Trophoblast cell (in vitro differentiated cells and primary cell): ENCODE data around the gene ULBP1.
"Not testable (repeated sequence)": the region's sequence is repeated elsewhere in the genome, so short reads cannot be mapped to it uniquely, and the experiment has no call there.

ENCODE experiments used
- DNase-seq, 2 donors: peaks; one replicate each; pipeline ENCODE4 v3.0.0-alpha.2; 2016
- H2AFZ ChIP-seq: 2 replicates; pipeline ENCODE4 v1.6.1; 2013; ENCODE audit warnings: low read length, moderate library complexity, mild to moderate bottlenecking; ENCODE audit not compliant: insufficient read depth, poor library complexity
- H2AK5ac ChIP-seq: 2 replicates; pipeline ENCODE4 v1.6.1; 2013; ENCODE audit warnings: mild to moderate bottlenecking, low read length
- H2BK120ac ChIP-seq: 2 replicates; pipeline ENCODE4 v1.6.1; 2013; ENCODE audit warnings: low read length, mild to moderate bottlenecking, moderate library complexity; ENCODE audit not compliant: insufficient read depth, poor library complexity
- H2BK12ac ChIP-seq: 2 replicates; pipeline ENCODE4 v1.6.1; 2013; ENCODE audit warnings: mild to moderate bottlenecking, low read length, moderate library complexity
- H2BK5ac ChIP-seq: 2 replicates; pipeline ENCODE4 v1.6.1; 2013; ENCODE audit warnings: low read length, low read depth, moderate library complexity, mild to moderate bottlenecking; ENCODE audit not compliant: poor library complexity
- H3K14ac ChIP-seq: 2 replicates; pipeline ENCODE4 v1.6.1; 2013; ENCODE audit warnings: mild to moderate bottlenecking, low read length
- H3K18ac ChIP-seq: 2 replicates; pipeline ENCODE4 v1.6.1; 2013; ENCODE audit warnings: mild to moderate bottlenecking, low read length
- H3K23ac ChIP-seq: 2 replicates; pipeline ENCODE4 v1.6.1; 2013; ENCODE audit warnings: low read length
- H3K27ac ChIP-seq: 2 replicates; pipeline ENCODE4 v1.5.1; 2013; ENCODE audit warnings: low read depth, mild to moderate bottlenecking, inconsistent platforms, low read length, moderate library complexity
- H3K27me3 ChIP-seq: 2 replicates; pipeline ENCODE4 v1.6.1; 2013; ENCODE audit warnings: inconsistent platforms, mild to moderate bottlenecking, low read length, moderate library complexity; ENCODE audit not compliant: insufficient read depth
- H3K36me3 ChIP-seq, 2 experiments: 1 replicate in 1 of 2; 2 replicates in 1 of 2; pipeline ENCODE4 v1.6.1; 2013; ENCODE audit warnings: low read length in 2 of 2, mild to moderate bottlenecking in 2 of 2, moderate library complexity in 1 of 2; ENCODE audit not compliant: insufficient read depth in 2 of 2, control insufficient read depth in 1 of 2
- H3K4ac ChIP-seq: 2 replicates; pipeline ENCODE4 v1.6.1; 2013; ENCODE audit warnings: low read depth, mild to moderate bottlenecking, low read length, moderate library complexity
- H3K4me1 ChIP-seq, 2 experiments: 1 replicate in 1 of 2; 2 replicates in 1 of 2; pipeline ENCODE4 v1.6.1; 2013; ENCODE audit warnings: low read length in 2 of 2, mild to moderate bottlenecking in 2 of 2, moderate library complexity in 1 of 2; ENCODE audit not compliant: insufficient read depth in 2 of 2, control insufficient read depth in 1 of 2
- H3K4me2 ChIP-seq: 2 replicates; pipeline ENCODE4 v1.6.1; 2013; ENCODE audit warnings: inconsistent platforms, mild to moderate bottlenecking, low read length, moderate library complexity
- H3K4me3 ChIP-seq: 2 replicates; pipeline ENCODE4 v1.5.1; 2013; ENCODE audit warnings: mild to moderate bottlenecking, low read depth, low read length, inconsistent platforms
- H3K79me1 ChIP-seq: one replicate; pipeline ENCODE4 v1.6.1; 2013; ENCODE audit warnings: low read length
- H3K79me2 ChIP-seq: 2 replicates; pipeline ENCODE4 v1.6.1; 2013; ENCODE audit warnings: low read length, mild to moderate bottlenecking; ENCODE audit not compliant: control insufficient read depth, insufficient read depth, poor library complexity
- H3K9ac ChIP-seq: 2 replicates; pipeline ENCODE4 v1.6.1; 2013; ENCODE audit warnings: mild to moderate bottlenecking, low read length
- H3K9me3 ChIP-seq: 2 replicates; pipeline ENCODE4 v1.6.1; 2013; ENCODE audit warnings: low read depth, mild to moderate bottlenecking, control low read depth, inconsistent platforms, low read length; ENCODE audit not compliant: insufficient read depth
- H4K12ac ChIP-seq: 2 replicates; pipeline ENCODE4 v1.6.1; 2013; ENCODE audit warnings: low read depth, mild to moderate bottlenecking, low read length, moderate library complexity
- H4K8ac ChIP-seq: 2 replicates; pipeline ENCODE4 v1.6.1; 2013; ENCODE audit warnings: low read depth, mild to moderate bottlenecking, low read length, moderate library complexity
- H4K91ac ChIP-seq: one replicate; pipeline ENCODE4 v1.6.1; 2013; ENCODE audit warnings: low read depth, mild to moderate bottlenecking, low read length, moderate library complexity
- WGBS: extraction: QIAGEN DNeasy Blood & Tissue Kit; methylation state at CpG from one replicate; pipeline ENCODE4 v1.1.7; 2013; ENCODE audit warnings: missing lambda C conversion rate; ENCODE audit not compliant: insufficient read length, insufficient coverage; ENCODE audit errors: extremely low coverage; 5-methylcytosine and 5-hydroxymethylcytosine counted together

The ULBP1 gene

DNA sequence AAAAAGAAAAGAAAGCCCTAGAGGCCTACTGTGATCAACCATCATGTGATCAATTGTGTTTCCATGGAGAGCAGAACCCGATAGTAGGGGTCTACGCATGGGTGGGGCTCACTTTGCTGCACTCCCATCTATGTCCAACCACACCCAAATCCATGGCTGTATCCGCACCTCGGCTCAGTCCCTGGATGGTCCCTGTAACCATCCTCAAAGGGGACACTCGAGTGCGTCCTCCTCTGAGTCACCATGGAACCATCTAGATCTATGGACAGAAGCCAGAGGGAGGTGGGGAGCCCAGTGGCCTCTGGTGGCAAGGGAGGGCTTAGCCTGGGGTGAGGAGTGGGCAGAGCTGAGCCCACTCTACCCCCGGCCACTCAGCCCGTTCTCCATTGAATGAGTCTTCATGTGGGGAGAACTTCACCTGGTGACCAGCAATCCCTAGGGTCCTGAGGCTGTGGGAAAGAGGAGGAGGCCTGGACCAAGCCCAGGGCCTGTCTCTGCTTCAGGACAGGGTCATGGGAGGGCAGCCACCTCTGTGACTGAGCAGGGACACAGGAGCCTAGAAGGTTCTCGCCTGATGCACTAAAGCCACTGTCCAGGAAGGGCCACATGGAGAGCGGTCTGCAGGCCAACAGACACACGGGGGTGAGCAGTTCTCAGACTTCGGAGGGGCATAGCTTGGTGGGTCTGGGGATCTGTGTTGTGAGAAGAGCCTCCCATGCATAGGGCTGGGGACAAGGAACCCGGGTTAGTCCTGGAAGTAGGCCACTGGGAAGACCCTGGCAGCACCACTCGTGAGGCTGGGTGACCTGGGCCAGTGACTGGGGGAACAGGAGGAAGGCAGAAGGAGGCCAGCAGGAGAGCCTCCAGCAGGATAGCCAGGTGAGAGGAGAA, 42.3 kb downstream of the ULBP1 start:
- Histone ChIP-seq H3K4me2 (peak overlapping the region; percentile 92), H3K4me3 (no peak overlapping the region), H2AFZ (no peak overlapping the region), H3K79me2 (no peaks in the 10 kb centered on the region), H4K12ac (no peak overlapping the region), H2BK5ac (no peak overlapping the region), H3K9me3 (peaks cover 9% of the 10 kb centered on the region), H3K23ac (no peak overlapping the region), H3K18ac (no peak overlapping the region), H3K27ac (no peak overlapping the region), H4K8ac (no peak overlapping the region), H3K14ac (no peak overlapping the region), H3K27me3 (peaks cover 12% of the 10 kb centered on the region), H4K91ac (no peak overlapping the region), H3K4ac (no peak overlapping the region), H2BK12ac (no peak overlapping the region), H2AK5ac (no peak overlapping the region), H3K36me3 (no peaks in the 10 kb centered on the region), H3K79me1 (no peaks in the 10 kb centered on the region), H3K4me1 (peaks cover 3% of the 10 kb centered on the region in 2 experiments), H3K9ac (no peak overlapping the region), H2BK120ac (no peak overlapping the region)
- DNase-seq: no peak
- no CpG with 5 or more reads among the region's 14 CpGs for WGBS

DNA sequence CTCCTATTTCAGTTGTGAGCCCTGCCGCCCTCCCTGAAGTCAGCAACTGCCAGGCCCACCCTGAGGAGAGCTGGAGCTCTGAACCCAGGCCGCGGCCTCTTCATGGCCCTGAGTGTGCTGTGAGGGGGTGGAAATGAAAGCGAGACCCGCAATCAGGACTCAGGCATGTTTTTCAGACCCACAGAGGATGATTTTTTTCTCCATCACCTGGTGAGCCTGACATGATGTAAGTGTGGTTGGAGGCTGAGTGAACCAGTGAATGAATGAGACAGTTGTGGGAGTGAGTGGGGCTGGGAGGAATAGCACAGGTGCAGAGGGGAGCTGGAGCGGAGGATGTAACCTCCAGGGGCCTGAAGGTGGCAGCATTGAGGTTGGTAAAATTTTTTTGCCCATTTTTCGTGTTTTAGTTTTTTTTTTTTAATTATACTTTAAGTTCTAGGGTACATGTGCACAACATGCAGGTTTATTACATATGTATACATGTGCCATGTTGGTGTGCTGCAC, 43.3 kb downstream of the ULBP1 start:
- no peaks in the 10 kb centered on the region for H3K79me1 ChIP-seq
- no peaks in the 10 kb centered on the region for H3K79me2 ChIP-seq
- no peak overlapping the region for H4K12ac ChIP-seq
- no peaks in the 10 kb centered on the region for H3K36me3 ChIP-seq
- no peak overlapping the region for H2AK5ac ChIP-seq
- no peak overlapping the region for H4K8ac ChIP-seq
- no peak overlapping the region for H3K4me3 ChIP-seq
- peaks cover 12% of the 10 kb centered on the region for H3K27me3 ChIP-seq
- H3K27ac ChIP-seq: no peak overlapping the region
- no peak overlapping the region for H2BK12ac ChIP-seq
- no peak overlapping the region for H3K18ac ChIP-seq
- H3K4me2 ChIP-seq: no peak overlapping the region
- no peak overlapping the region for H2BK5ac ChIP-seq
- no peak overlapping the region for H3K9ac ChIP-seq
- no peak overlapping the region for H3K4ac ChIP-seq
- peaks cover 3% of the 10 kb centered on the region in 2 experiments for H3K4me1 ChIP-seq
- no peak overlapping the region for H2BK120ac ChIP-seq
- H3K14ac ChIP-seq: no peak overlapping the region
- H2AFZ ChIP-seq: no peak overlapping the region
- peaks cover 9% of the 10 kb centered on the region for H3K9me3 ChIP-seq
- H3K23ac ChIP-seq: no peak overlapping the region
- WGBS: no CpG with 5 or more reads among the region's 7 CpGs
- peak in 1 of 2 donors; percentile 36 for DNase-seq
- H4K91ac ChIP-seq: no peak overlapping the region

DNA sequence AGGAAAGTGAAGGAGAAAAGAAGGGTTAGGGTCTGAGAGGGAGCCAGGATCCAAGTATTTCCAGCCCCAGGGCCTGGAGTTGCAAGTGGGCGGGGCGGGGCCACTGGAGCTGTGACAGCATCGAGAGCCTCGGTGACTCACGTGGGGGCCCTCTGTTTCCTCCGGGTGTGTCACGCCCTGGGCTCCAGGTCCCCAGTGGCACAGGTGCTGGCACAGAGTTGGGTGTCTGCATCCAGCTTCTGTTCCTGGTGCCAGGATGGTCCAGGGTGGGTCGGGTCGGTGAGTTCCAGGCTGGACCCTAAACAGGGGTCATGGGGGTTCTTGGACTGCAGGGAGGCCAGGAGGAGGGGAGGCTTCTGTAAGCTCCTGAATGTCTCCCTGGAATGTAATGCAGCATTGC, 44.8 kb downstream of the ULBP1 start:
- Histone ChIP-seq H3K79me1 (no peaks in the 10 kb centered on the region), H2BK120ac (no peak overlapping the region), H2BK5ac (no peak overlapping the region), H3K18ac (no peak overlapping the region), H2AFZ (no peak overlapping the region), H3K9ac (no peak overlapping the region), H3K9me3 (peaks cover 9% of the 10 kb centered on the region), H3K4me1 (peaks cover 3% of the 10 kb centered on the region in 2 experiments), H4K91ac (no peak overlapping the region), H3K4me3 (no peak overlapping the region), H4K12ac (no peak overlapping the region), H4K8ac (no peak overlapping the region), H2BK12ac (no peak overlapping the region), H2AK5ac (no peak overlapping the region), H3K27me3 (peaks cover 18% of the 10 kb centered on the region), H3K23ac (no peak overlapping the region), H3K4ac (no peak overlapping the region), H3K79me2 (no peaks in the 10 kb centered on the region), H3K14ac (no peak overlapping the region), H3K36me3 (no peaks in the 10 kb centered on the region), H3K4me2 (no peak overlapping the region), H3K27ac (no peak overlapping the region)
- no CpG with 5 or more reads among the region's 9 CpGs for WGBS
- DNase-seq: peak; percentile 30 to 47

DNA sequence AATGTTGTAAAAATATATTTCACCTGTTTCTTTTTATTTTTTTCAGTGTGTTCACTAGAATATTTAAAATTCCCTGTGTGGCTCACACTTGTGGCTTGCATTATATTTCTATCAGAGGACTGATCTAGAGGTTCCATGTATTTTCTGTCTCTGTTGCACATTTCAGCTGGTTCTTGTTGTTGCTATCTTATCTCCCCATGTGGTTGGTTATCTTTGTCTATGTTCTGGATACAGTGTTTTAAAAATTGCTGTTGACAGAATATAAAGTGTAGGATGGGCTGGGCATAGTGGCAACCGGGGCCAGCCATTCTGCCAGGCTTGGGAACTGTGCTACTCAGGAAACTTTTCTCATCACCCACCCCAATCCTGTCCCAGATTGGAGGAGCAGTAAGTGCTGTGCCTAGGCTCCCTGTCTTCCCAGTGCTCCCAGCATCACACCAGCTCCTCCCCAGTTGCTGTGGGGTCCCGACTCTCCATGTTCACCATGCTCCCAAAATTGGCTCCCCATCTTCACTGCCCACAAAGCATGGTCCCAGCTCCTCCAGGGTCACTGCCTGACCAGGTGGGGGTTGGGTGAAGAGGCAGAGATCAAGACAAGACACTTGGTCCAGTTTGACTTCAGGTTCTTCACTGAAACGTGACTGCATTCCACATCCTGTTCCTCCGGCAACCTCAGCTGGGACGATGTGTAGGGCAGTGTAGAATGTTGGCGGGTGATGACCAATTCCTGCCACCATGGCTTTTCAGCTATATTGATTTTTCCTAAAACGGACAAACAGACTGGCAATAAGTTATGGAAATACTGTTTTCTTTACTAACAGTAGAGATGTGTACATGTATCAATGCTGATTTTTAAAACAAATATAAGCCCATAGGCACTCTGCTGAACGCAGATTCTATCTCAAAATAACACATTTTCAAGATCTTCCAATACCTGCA, 49.4 kb downstream of the ULBP1 start:
- not testable (repeated sequence) for H2AFZ ChIP-seq, H3K23ac ChIP-seq, H2BK120ac ChIP-seq, H3K9me3 ChIP-seq, H2AK5ac ChIP-seq, H3K18ac ChIP-seq, H3K79me1 ChIP-seq, H2BK5ac ChIP-seq, H3K9ac ChIP-seq, H3K4ac ChIP-seq, H3K36me3 ChIP-seq, H3K79me2 ChIP-seq, H4K12ac ChIP-seq, H3K4me1 ChIP-seq, H4K8ac ChIP-seq, H3K4me2 ChIP-seq, H3K14ac ChIP-seq, H3K27ac ChIP-seq, H4K91ac ChIP-seq, H2BK12ac ChIP-seq, DNase-seq, H3K4me3 ChIP-seq
- H3K27me3 ChIP-seq: peaks cover 27% of the 10 kb centered on the region
- WGBS: no CpG with 5 or more reads among the region's 8 CpGs
